Breast epithelium (tissue), 3 donors: ENCODE measurements around the gene SCYGR3.

Source experiments
- CTCF ChIP-seq, 3 donors: fragments of 450-650 bp; IDR thresholded peaks; one replicate each; pipeline ENCODE4 v1.5.1; 2016 to 2017; ENCODE audit warnings: antibody characterized with exemption in 3 of 3, mild to moderate bottlenecking in 3 of 3, moderate library complexity in 3 of 3
- POLR2A ChIP-seq: fragments of 450-650 bp; IDR thresholded peaks from one replicate; pipeline ENCODE4 v1.6.1; 2016; ENCODE audit warnings: antibody characterized with exemption, mild to moderate bottlenecking, moderate library complexity
- POLR2AphosphoS5 ChIP-seq, 3 donors: sonication (generic); formaldehyde crosslinking; IDR thresholded peaks; one replicate each; pipeline ENCODE4 v1.6.1; 2017; ENCODE audit warnings: antibody characterized with exemption in 3 of 3

DNA sequence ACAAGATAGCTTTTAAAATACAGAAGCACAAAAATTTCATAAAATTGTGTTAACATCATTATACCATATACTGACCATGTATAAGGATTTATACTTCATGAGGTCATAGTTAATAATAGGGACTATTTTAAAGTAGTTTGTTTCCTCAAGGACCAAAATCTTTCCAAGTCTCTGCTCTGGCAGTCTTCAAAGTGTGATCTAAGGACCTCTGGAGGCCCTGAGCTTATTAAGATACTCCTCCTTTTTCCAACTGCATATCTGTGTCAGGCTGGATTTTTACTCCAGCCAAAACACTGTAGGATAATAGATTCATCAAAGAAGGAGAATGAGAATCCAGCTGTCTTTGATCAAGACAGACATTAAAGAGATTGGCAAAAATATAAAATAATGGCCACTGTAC lies 17.6 kb downstream of the SCYGR3 start:
- TF ChIP-seq CTCF (IDR thresholded peaks at IDR 0.05) (no peak), POLR2A (no peak), POLR2AphosphoS5 (IDR thresholded peaks at IDR 0.05) (no peak)
